K562 (cell line): ENCODE measurements around the gene IGF1R. TPM values are rescaled to one million over a fixed set of nuclear protein-coding genes. Genes with fewer than 3 reads are reported as not detected.

Source experiments
- ATAC-seq: fragments of 200-7000 bp; cut with Tn5 transposase; 3 replicates; pipeline ENCODE4 v1.9.1; 2020; ENCODE audit warnings: moderate library complexity
- BruUV-seq: library from RNA; stranded (reverse); fragments of 400-500 nt; replicated peaks from 2 replicates; lab custom pipeline; 2021; lab: Mats Ljungman, UMichigan
- CTCF ChIA-PET: fragments of 300-600 bp; formaldehyde crosslinking; extraction: SDS; loops from one replicate; lab custom pipeline; 2021; ENCODE audit warnings: low intra/inter-chr PET ratio; lab: Yijun Ruan, JAX
- POLR2A ChIA-PET: fragments of 300-600, 350-650 bp; sonication (Branson Sonifier 250); formaldehyde crosslinking; extraction: SDS; loops from one replicate; lab custom pipeline; 2021; ENCODE audit warnings: antibody characterized with exemption, inconsistent platforms; lab: Yijun Ruan, JAX
- DNase-seq, 4 experiments: peaks; one replicate each; pipeline versions ENCODE4 v3.0.0 to v3.0.0-alpha.2; 2011 to 2018; ENCODE audit warnings: low spot score in 3 of 4, mixed read lengths in 3 of 4; ENCODE audit errors: extremely low read depth in 1 of 4
- FAIRE-seq: peaks from 2 replicates; lab custom pipeline; 2011; peaks lifted over from hg19 to GRCh38; lab: Jason Lieb, UNC
- H2AFZ ChIP-seq: 2 replicates; pipeline ENCODE4 v1.6.0; 2011; ENCODE audit warnings: low read depth, low read length, control low read depth, inconsistent platforms
- H3K27ac ChIP-seq: fragments of 200-600 bp; 3 replicates; pipeline ENCODE4 v1.8.0; 2011; ENCODE audit warnings: low read depth, mild to moderate bottlenecking, control low read depth, inconsistent platforms, low read length, moderate library complexity, mixed read lengths; ENCODE audit errors: extremely low read depth
- H3K27me3 ChIP-seq, 2 experiments: fragments of 300-600 bp in 1 of 2; 2 replicates in 1 of 2; 3 replicates in 1 of 2; pipeline versions ENCODE4 v1.6.0 to v1.8.0; 2011; ENCODE audit warnings: inconsistent platforms in 2 of 2, low read length in 2 of 2, mild to moderate bottlenecking in 1 of 2, mixed read lengths in 1 of 2, moderate library complexity in 1 of 2; ENCODE audit not compliant: control insufficient read depth in 2 of 2, insufficient read depth in 2 of 2
- H3K36me3 ChIP-seq: fragments of 300-600 bp; 3 replicates; pipeline ENCODE4 v1.8.0; 2011; ENCODE audit warnings: mild to moderate bottlenecking, low read length, inconsistent platforms; ENCODE audit not compliant: control insufficient read depth, insufficient read depth
- H3K4me1 ChIP-seq, 2 experiments: fragments of 200-600 bp in 1 of 2; replicated peaks in 1 of 2; 2 replicates in 1 of 2; 3 replicates in 1 of 2; pipeline versions ENCODE4 v1.5.1 to v1.8.0; 2011; ENCODE audit warnings: inconsistent platforms in 2 of 2, low read length in 2 of 2, mild to moderate bottlenecking in 1 of 2, mixed read lengths in 1 of 2, moderate library complexity in 1 of 2; ENCODE audit not compliant: control insufficient read depth in 2 of 2, insufficient read depth in 2 of 2
- H3K4me2 ChIP-seq: 2 replicates; pipeline ENCODE4 v1.6.1; 2011; ENCODE audit warnings: low read length, control low read depth, inconsistent platforms, mixed read lengths; ENCODE audit not compliant: insufficient read depth
- H3K4me3 ChIP-seq: fragments of 200-600 bp; sonication (generic), shearing (Covaris generic); 2 replicates; pipeline ENCODE4 v1.5.1; 2016; ENCODE audit warnings: control low read depth, inconsistent platforms
- H3K79me2 ChIP-seq: fragments of 200-600 bp; 3 replicates; pipeline ENCODE4 v1.8.0; 2011; ENCODE audit warnings: low read length, inconsistent platforms; ENCODE audit not compliant: control insufficient read depth, insufficient read depth
- H3K9ac ChIP-seq, 2 experiments: 2 replicates each; pipeline versions ENCODE4 v1.6.0 to v1.6.1; 2011; ENCODE audit warnings: low read depth in 2 of 2, low read length in 2 of 2, control low read depth in 1 of 2, inconsistent platforms in 1 of 2, mild to moderate bottlenecking in 1 of 2, mixed read lengths in 1 of 2; ENCODE audit not compliant: insufficient read depth in 1 of 2
- H3K9me1 ChIP-seq: one replicate; pipeline ENCODE4 v1.6.0; 2011; ENCODE audit warnings: inconsistent platforms, mild to moderate bottlenecking, low read length, moderate library complexity; ENCODE audit not compliant: control insufficient read depth, insufficient read depth
- H3K9me3 ChIP-seq: replicated peaks from 2 replicates; pipeline ENCODE4 v1.5.1; 2011; ENCODE audit warnings: low read depth, low read length, inconsistent platforms; ENCODE audit not compliant: control insufficient read depth, insufficient read depth
- H4K20me1 ChIP-seq: replicated peaks from 2 replicates; pipeline ENCODE4 v1.6.1; 2011; ENCODE audit warnings: low read length, inconsistent platforms, mixed read lengths; ENCODE audit not compliant: control insufficient read depth, insufficient read depth
- BRF1 ChIP-seq: IDR thresholded peaks from 3 replicates; pipeline ENCODE4 v1.6.1; 2011; ENCODE audit warnings: borderline replicate concordance, mild to moderate bottlenecking; ENCODE audit not compliant: insufficient read length; ENCODE audit errors: extremely low read depth
- CEBPG ChIP-seq, 3 experiments: fragments of 200-800 bp in 1 of 3; sonication (Bioruptor generic) in 1 of 3; sonication (generic) in 1 of 3; formaldehyde crosslinking in 1 of 3; IDR thresholded peaks in 2 of 3; conservative IDR thresholded peaks in 1 of 3; 2 replicates each; pipeline versions ENCODE4 v1.6.1 to v1.8.0; 2016 to 2022; ENCODE audit warnings: missing compliant biosample characterization in 2 of 3, missing genetic modification characterization in 2 of 3, mild to moderate bottlenecking in 1 of 3, missing genetic modification reagents in 1 of 3
- DLX4 ChIP-seq: fragments of 250-450 bp; sonication (Bioruptor Pico); IDR thresholded peaks from 2 replicates; pipeline ENCODE4 v1.6.1; 2021; ENCODE audit warnings: mild to moderate bottlenecking
- E2F8 ChIP-seq: fragments of 450-650 bp; IDR thresholded peaks from 2 replicates; pipeline ENCODE4 v1.7.1; 2018; ENCODE audit warnings: mild to moderate bottlenecking, low read depth; ENCODE audit not compliant: partially characterized antibody
- ILK ChIP-seq: fragments of 450-650 bp; IDR thresholded peaks from 2 replicates; pipeline ENCODE4 v1.6.1; 2016; ENCODE audit warnings: missing genetic modification characterization, low read depth, mild to moderate bottlenecking, missing compliant biosample characterization, moderate library complexity, borderline replicate concordance
- NFE2 ChIP-seq: IDR thresholded peaks from 2 replicates; pipeline ENCODE4 v1.6.1; 2014; ENCODE audit warnings: antibody characterized with exemption, low read depth
- NUFIP1 ChIP-seq: fragments of 450-650 bp; IDR thresholded peaks from 2 replicates; pipeline ENCODE4 v1.6.1; 2018; ENCODE audit not compliant: partially characterized antibody
- RBFOX2 ChIP-seq: fragments of 200-400 bp; formaldehyde crosslinking; IDR thresholded peaks from 2 replicates; pipeline ENCODE4 v1.6.1; 2017; ENCODE audit warnings: low read depth, mild to moderate bottlenecking, low read length, moderate library complexity
- TSHZ1 ChIP-seq: fragments of 250-450 bp; sonication (Bioruptor Pico); IDR thresholded peaks from 2 replicates; pipeline ENCODE4 v1.4.0; 2020; ENCODE audit warnings: mild to moderate bottlenecking, moderate library complexity
- ZBTB26 ChIP-seq: fragments of 450-650 bp; formaldehyde crosslinking; IDR thresholded peaks from 2 replicates; pipeline ENCODE4 v1.4.0; 2022; ENCODE audit warnings: missing genetic modification characterization
- ZNF124 ChIP-seq: sonication (generic); formaldehyde crosslinking; IDR thresholded peaks from 2 replicates; pipeline ENCODE4 v1.8.1; 2022; ENCODE audit warnings: missing genetic modification reagents
- ZNF57 ChIP-seq: fragments of 450-650 bp; formaldehyde crosslinking; IDR thresholded peaks from 2 replicates; pipeline ENCODE4 v1.4.0; 2020; ENCODE audit warnings: mild to moderate bottlenecking, moderate library complexity
- WGBS: fragments of 100-300 bp; shearing (Covaris generic); methylation state at CpG from one replicate; pipeline ENCODE4 v1.1.6; 2016; ENCODE audit warnings: low coverage, mixed read lengths; ENCODE audit not compliant: insufficient coverage; ENCODE audit errors: missing lambda C conversion rate; 5-methylcytosine and 5-hydroxymethylcytosine counted together
- in situ Hi-C: fragments of 300-500 bp; cut with MboI; formaldehyde crosslinking; loops from 4 replicates; pipeline ENCODE4 v1.15.0; 2018; ENCODE audit warnings: inconsistent platforms, mixed read lengths
- intact Hi-C: fragments of 100-400 bp; cut with micrococcal nuclease; formaldehyde crosslinking; loops from 2 replicates; pipeline ENCODE4 v1.14.2; 2022
- polyA plus RNA-seq, 8 experiments: library from polyadenylated mRNA; depleted of rRNA in 4 of 8; stranded (reverse) in 5 of 8; unstranded in 3 of 8; fragments of >200 nt; fragmentation: Nextera tagmentation in 2 of 8; fragmentation: Illumina TruSeq in 1 of 8; extraction: Ambion mirVana in 2 of 8; extraction: Trizol in 1 of 8; gene quantifications; 2 replicates each; pipeline versions ENCODE4 v1.2.1 to v1.2.3, GENCODE V29; 2011 to 2014; ENCODE audit warnings: inconsistent platforms in 1 of 8, missing spikeins in 1 of 8
- total RNA-seq, 7 experiments: library from RNA; depleted of rRNA in 6 of 7; stranded (reverse); fragments of >200 nt in 6 of 7; fragmentation: Illumina TruSeq in 2 of 7; extraction: Trizol in 2 of 7; gene quantifications; 2 replicates each; pipeline versions ENCODE4 v1.2.1 to v1.2.3, GENCODE V29; 2011 to 2021; ENCODE audit warnings: low replicate concordance in 1 of 7

Gene IGF1R
- total and polyA plus RNA-seq, 9 of the 15 experiments (the other 6 are each of a cell fraction or from before 2014, with no cell fraction given): 0.35 to 8.0 (median 1.6) TPM

GRCh38 chr15:98734466-98735199, 86.3 kb downstream of the IGF1R start:
- ATAC-seq (no peak), FAIRE-seq (no peak), DNase-seq (no peak)
- H3K36me3 ChIP-seq: no peaks in the 10 kb centered on the region
- peaks cover 40% of the 10 kb centered on the region for H4K20me1 ChIP-seq
- no TSS peak for BruUV-seq
- no peak overlapping the region for H3K4me3 ChIP-seq
- H2AFZ ChIP-seq: no peak overlapping the region
- no peaks in the 10 kb centered on the region for H3K9me1 ChIP-seq
- in situ Hi-C loops: no loop called here
- CTCF ChIA-PET: no interaction called here
- H3K4me2 ChIP-seq: no peak overlapping the region
- no peak overlapping the region for H3K27ac ChIP-seq
- intact Hi-C loops: no loop called here
- no peaks in the 10 kb centered on the region for H3K9me3 ChIP-seq
- whole genome bisulfite sequencing: 0% methylated on average over 8 of the region's 8 CpGs
- POLR2A ChIA-PET: interaction anchor here (0.6 kb wide), 1 partner anchor 67 kb away, joined by 3 read pairs; no protein-coding TSS in a partner anchor
- peaks cover 13 to 47% of the 10 kb centered on the region in 2 experiments; a peak in 4 of 5 replicates for H3K27me3 ChIP-seq
- no peaks in the 10 kb centered on the region; the same call in 2 of the 3 replicates for H3K79me2 ChIP-seq
- no peak overlapping the region for H3K9ac ChIP-seq
- H3K4me1 ChIP-seq: no peaks in the 10 kb centered on the region; a peak in 1 of 5 replicates
- TF ChIP-seq ZBTB26 (CRISPR knock-in tag) (no peak), BRF1 (no peak), RBFOX2 (no peak), DLX4 (no peak), ZNF124 (no peak), TSHZ1 (CRISPR knock-in tag) (no peak), CEBPG (CRISPR knock-in tag; IDR thresholded peaks at IDR 0.05) (no peak), CEBPG (tag; conservative IDR thresholded peaks at IDR 0.05 in 1 of 2, IDR thresholded peaks at IDR 0.05 in 1 of 2) (no peak), ZNF57 (CRISPR knock-in tag) (no peak), NUFIP1 (no peak), E2F8 (no peak), ILK (tag) (no peak), NFE2 (no peak)
